Placental pericyte (primary cell): ENCODE results near the gene TEX264. TPM values are rescaled to one million over a fixed set of nuclear protein-coding genes. Genes with fewer than 3 reads are reported as not detected.

Experiments used
- small RNA-seq: library from RNA; depleted of rRNA; stranded (forward); fragments of <200 nt; gene quantifications from one replicate; pipeline ENCODE3, GENCODE V24; 2012; ENCODE audit warnings: low replicate concordance
- total RNA-seq: library from RNA; depleted of rRNA; stranded (reverse); fragments of >200 nt; gene quantifications from 2 replicates; pipeline ENCODE4 v1.2.3, GENCODE V29; 2012

Gene TEX264, protein sequence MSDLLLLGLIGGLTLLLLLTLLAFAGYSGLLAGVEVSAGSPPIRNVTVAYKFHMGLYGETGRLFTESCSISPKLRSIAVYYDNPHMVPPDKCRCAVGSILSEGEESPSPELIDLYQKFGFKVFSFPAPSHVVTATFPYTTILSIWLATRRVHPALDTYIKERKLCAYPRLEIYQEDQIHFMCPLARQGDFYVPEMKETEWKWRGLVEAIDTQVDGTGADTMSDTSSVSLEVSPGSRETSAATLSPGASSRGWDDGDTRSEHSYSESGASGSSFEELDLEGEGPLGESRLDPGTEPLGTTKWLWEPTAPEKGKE
- total RNA-seq = 42.1 and 51.4 TPM in 2 replicates

DNA sequence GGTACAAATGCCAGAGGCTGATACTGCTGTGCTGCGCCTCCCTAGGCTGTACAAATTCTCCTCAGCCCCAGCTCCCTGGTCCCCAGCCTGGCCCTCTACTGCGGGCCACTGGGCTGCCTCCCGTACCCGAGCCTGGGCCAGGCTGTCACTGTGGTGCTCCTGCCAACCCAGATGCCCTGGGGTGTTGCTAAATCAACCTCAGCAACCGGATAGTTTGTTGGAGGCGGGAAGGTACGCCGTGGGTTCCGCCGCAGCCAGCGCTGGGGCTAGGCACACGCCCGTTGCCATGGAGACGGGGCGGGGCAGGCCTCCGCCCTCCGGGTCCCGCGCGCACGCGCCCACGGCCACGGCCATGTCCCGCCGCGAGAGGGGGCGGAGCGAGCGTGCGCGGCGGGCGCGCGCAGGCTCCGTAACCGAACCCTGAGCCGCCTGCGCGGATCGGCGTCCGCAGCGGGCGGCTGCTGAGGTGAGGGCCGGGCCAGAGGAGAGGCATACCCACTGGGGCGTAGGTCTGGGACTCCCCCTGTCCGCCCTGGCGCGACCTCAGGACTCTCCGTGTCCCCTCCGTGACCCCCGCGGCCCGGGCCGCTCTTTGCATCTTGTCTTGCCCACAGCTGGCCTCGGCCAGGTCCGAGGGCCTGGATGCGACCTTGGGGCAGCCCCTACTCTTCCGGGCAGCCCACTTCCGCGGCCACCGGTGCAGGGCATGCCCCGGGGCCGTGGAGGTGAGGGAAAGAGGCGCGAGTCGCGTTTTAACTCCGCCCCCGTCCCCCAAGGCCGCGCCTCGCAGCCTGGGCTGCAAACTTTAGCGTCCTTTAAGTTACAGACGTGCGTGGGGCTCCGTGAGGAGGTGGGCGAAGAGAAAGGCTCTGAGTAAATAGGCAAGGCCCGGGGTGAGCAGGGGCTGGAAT lies at the start of gene TEX264:
TEX264 (plus strand) TSS at position 430 of the 911 bp plus-strand sequence. CDS start 3,053 bp downstream, outside the sequence.

DNA sequence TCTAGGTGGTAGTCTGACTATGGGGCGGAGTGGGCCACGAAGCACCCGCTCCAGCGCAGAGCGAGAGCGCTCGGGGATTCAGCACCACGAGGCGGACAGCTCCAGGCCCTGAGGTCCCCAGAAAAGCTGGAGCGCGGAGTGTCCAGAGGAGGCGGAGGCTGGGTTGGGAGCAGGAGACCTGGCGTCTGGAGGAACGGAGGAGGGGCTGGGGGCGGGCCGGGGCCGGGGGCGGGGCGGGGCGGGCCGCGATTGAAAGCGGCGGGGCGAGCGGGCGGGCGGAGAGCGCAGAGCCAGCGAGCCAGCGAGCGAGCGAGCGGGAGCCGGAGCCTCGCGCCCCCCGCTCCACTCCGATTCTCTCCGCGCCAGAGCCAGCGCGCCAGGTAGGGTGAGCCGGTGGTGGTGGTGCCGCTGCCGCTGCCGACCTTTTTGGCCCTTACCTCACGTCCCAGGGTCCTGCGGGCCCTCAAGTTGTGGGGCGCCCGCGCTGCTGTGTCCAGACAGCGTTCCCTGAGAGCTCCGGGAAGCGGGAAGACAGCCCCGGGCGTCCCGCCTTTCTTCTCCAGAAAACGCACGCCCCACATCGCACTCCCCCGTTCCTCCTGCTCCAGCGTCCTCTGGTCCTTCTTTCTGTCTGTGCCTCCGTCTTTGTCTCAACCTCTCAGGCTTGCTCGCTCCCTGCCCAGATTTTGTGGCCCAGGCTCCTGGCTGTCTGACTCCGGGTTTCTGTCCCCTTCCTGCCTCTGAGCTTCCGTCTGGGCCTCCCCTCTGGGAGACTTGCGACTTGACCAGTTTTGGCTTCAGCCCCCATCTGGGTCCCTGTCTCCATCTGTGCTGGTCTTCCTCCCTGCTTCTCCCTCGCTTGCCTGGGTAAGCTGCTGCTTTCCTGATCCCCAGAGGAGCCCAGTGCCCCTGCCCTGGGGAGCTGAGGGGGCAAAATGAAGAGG lies 36.0 kb downstream of the TEX264 start, which contains the start of gene GRM2:
GRM2 (plus strand) TSS at position 281 of the 944 bp plus-strand sequence. CDS start 1,916 bp downstream, outside the sequence.

Small RNA genes lying within 50 kb of the gene (small RNA-seq; reads per million reads assigned to genes)
- gene RNA5SP132 = 15.5 reads per million, percentile 96 among the genes with 10 or more reads in this experiment

Other genes with a start within 250 kb of the TEX264 start
- gene DCAF1, start 171.2 kb upstream of the TEX264 start, total RNA-seq = 17.9 and 19.8 TPM in 2 replicates
- gene RAD54L2, start 132.5 kb upstream of the TEX264 start, total RNA-seq = 26.0 and 37.2 TPM in 2 replicates
- under 0.01 TPM in 1 of 2 replicates, not detected in the other for gene GRM2, start 35.8 kb downstream of the TEX264 start, total RNA-seq
- not detected in 2 replicates for gene IQCF6, start 108.0 kb downstream of the TEX264 start, total RNA-seq
- not detected in 2 replicates for gene IQCF2, start 190.4 kb downstream of the TEX264 start, total RNA-seq
- gene IQCF5, start 204.3 kb downstream of the TEX264 start, total RNA-seq = not detected in 2 replicates
- not detected in 2 replicates for gene IQCF1, start 232.1 kb downstream of the TEX264 start, total RNA-seq